Activated CD8-positive, alpha-beta T cell treated with anti-CD3 and anti-CD28 coated beads for 36 hours (primary cell): ENCODE data around the gene NKTR. TPM values are rescaled to one million over a fixed set of nuclear protein-coding genes. Genes with fewer than 3 reads are reported as not detected.
"Not testable (repeated sequence)": the region's sequence is repeated elsewhere in the genome, so short reads cannot be mapped to it uniquely, and the experiment has no call there.

Source experiments
- ATAC-seq: fragments of 200-7000 bp; cut with Tn5 transposase; one replicate; pipeline ENCODE4 v1.10.0; 2021; ENCODE audit warnings: mild to moderate bottlenecking, moderate library complexity
- CTCF ChIA-PET: fragments of 350-600 bp; sonication (Branson Sonifier 250); formaldehyde crosslinking; loops from one replicate; lab custom pipeline; 2021; ENCODE audit warnings: antibody characterized with exemption; lab: Charles Lee
- POLR2A ChIA-PET: fragments of 350-600 bp; sonication (Branson Sonifier 250); formaldehyde crosslinking; loops from one replicate; lab custom pipeline; 2021; ENCODE audit warnings: antibody characterized with exemption; lab: Charles Lee
- DNase-seq: peaks from one replicate; pipeline ENCODE4 v3.0.0-alpha.2; 2020
- H3K27ac Mint-ChIP-seq: one replicate; pipeline ENCODE4 v1.8.0; 2021; ENCODE audit warnings: mild to moderate bottlenecking, mixed read lengths
- H3K27me3 Mint-ChIP-seq: one replicate; pipeline ENCODE4 v1.8.0; 2021; ENCODE audit warnings: mixed read lengths
- H3K36me3 Mint-ChIP-seq: one replicate; pipeline ENCODE4 v1.8.0; 2021; ENCODE audit warnings: low read depth, mixed read lengths
- H3K4me1 Mint-ChIP-seq: one replicate; pipeline ENCODE4 v1.8.0; 2021; ENCODE audit warnings: low read depth, mixed read lengths
- H3K4me3 Mint-ChIP-seq: one replicate; pipeline ENCODE4 v1.8.0; 2021; ENCODE audit warnings: mild to moderate bottlenecking, moderate library complexity, mixed read lengths
- H3K9me3 Mint-ChIP-seq: one replicate; pipeline ENCODE4 v1.8.0; 2021; ENCODE audit warnings: mixed read lengths
- CTCF ChIP-seq: fragments of 200-600 bp; IDR thresholded peaks from one replicate; pipeline ENCODE4 v1.8.0; 2022; ENCODE audit warnings: antibody characterized with exemption, mild to moderate bottlenecking
- intact Hi-C: fragments of 100-400 bp; cut with micrococcal nuclease; formaldehyde crosslinking; loops from one replicate; pipeline ENCODE4 v1.10.0; 2022
- total RNA-seq, 2 experiments: library from RNA; stranded (reverse); gene quantifications; one replicate each; pipeline ENCODE4 v1.2.3, GENCODE V29; 2021

NKTR gene
- total RNA-seq, 2 experiments from 2014 or later = 63.4 to 65.9 TPM

DNA sequence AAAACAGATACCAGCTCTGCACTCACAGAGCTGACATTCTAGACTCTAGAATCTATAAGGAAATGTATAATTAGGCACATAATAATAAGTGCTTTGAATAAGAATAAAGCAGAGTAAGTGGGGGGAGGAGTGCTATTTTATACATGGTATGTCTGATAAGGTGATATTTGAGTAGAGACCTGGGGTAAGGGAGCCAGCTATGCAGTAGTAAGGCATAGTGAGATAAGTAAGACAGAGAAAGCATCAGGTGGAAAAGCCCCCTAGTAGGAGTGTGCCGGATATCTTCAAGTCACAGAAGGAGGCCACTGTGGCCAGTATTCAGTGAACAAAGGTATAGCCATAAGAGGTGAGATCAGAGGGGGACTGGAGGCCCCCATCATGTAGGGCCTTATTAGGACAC lies 6.9 kb upstream of the NKTR start:
- H3K36me3 Mint-ChIP-seq = peaks cover 45% of the 10 kb centered on the region

GRCh38 chr3:42595682-42596081 lies 4.8 kb upstream of the NKTR start:
- ChIA-PET CTCF (interaction anchor here (1.2 kb wide), 1 partner anchor 13 kb away, joined by 5 read pairs; the partner anchor contains the start of gene SEC22C), POLR2A (interaction anchor here (6.0 kb wide), 1 partner anchor 14 kb away, joined by 46 read pairs; the partner anchor contains the start of gene SEC22C)
- Mint-ChIP-seq H3K27ac (no peak overlapping the region), H3K36me3 (peaks cover 44% of the 10 kb centered on the region), H3K4me3 (no peak overlapping the region), H3K4me1 (peaks cover 32% of the 10 kb centered on the region), H3K27me3 (no peaks in the 10 kb centered on the region), H3K9me3 (no peaks in the 10 kb centered on the region)
- intact Hi-C loops = no loop called here
- no peak for DNase-seq
- no peak for ATAC-seq
- no peak for TF ChIP-seq CTCF

More for the DNA sequence above, 6.9 kb upstream of the NKTR start:
- TF ChIP-seq CTCF = no peak
- H3K4me1 Mint-ChIP-seq = peaks cover 36% of the 10 kb centered on the region
- ATAC-seq (no peak), DNase-seq (no peak)
- intact Hi-C loops = no loop called here
- ChIA-PET CTCF (interaction anchor here (1.1 to 1.2 kb wide), 2 partner anchors 12 to 20 kb away, joined by 3 to 4 read pairs; partner anchors contain the start of gene SEC22C), POLR2A (interaction anchor here (0.9 to 6.0 kb wide), 2 partner anchors 12 to 15 kb away, joined by 4 to 46 read pairs; partner anchors contain the start of gene SEC22C)
- peak overlapping the region; percentile 57 for H3K27ac Mint-ChIP-seq
- H3K9me3 Mint-ChIP-seq = no peaks in the 10 kb centered on the region
- no peak overlapping the region for H3K4me3 Mint-ChIP-seq
- no peaks in the 10 kb centered on the region for H3K27me3 Mint-ChIP-seq

GRCh38 chr3:42597098-42597497 lies 3.4 kb upstream of the NKTR start:
- H3K27me3 Mint-ChIP-seq, H3K27ac Mint-ChIP-seq, H3K9me3 Mint-ChIP-seq, ATAC-seq, H3K4me3 Mint-ChIP-seq, DNase-seq, intact Hi-C loops: not testable (repeated sequence)
- POLR2A ChIA-PET = interaction anchor here (1.1 to 2.4 kb wide), 2 partner anchors 12 to 15 kb away, joined by 4 to 11 read pairs; partner anchors contain the start of gene SEC22C
- Mint-ChIP-seq H3K4me1 (peaks cover 32% of the 10 kb centered on the region), H3K36me3 (peaks cover 39% of the 10 kb centered on the region)
- CTCF ChIA-PET = interaction anchor here (0.8 kb wide), 1 partner anchor 17 kb away, joined by 4 read pairs; no protein-coding TSS in a partner anchor

DNA sequence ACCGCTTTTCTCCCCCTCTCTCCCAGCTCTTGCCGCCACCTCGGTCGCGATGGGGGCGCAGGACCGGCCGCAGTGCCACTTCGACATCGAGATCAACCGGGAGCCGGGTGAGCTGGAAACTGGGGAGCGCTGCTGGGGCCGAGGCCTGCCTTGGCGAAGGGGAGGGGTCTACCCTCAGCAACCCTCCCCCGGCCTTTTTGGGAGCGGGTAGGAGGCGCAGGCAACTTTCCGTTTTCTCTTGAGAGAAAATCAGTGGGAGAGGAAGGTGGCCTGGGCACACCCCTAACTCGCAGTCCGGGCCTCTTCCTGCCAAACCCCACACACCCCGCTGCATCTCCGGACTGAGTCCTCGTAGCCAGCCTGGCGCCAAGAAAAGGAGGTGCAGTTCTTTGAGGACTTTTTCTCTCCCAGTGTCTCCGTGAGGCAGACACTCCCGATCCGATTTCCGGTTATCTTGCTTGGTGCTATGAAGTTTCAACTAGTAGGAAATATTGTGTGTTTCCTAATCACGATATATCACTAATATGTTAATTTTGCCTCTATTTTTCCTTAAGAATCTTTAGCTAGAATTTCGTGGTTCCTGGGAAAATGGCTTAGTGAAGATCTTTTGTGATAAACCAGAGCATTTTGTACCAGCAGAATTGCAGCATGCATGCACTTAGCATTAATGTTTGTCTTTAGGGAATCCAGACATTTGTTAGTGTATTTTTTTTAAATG lies 631 bp downstream of the NKTR start:
- no peak for TF ChIP-seq CTCF
- peak overlapping the region; percentile 88 for H3K4me3 Mint-ChIP-seq
- intact Hi-C loops = loop anchor here (5.0 kb wide), 1 partner anchor 36 kb away; no protein-coding TSS in a partner anchor
- ChIA-PET POLR2A (interaction anchor here (0.7 to 4.0 kb wide), 21 partner anchors 8 to 913 kb away, joined by 3 to 43 read pairs (median 4); partner anchors contain the start of genes SEC22C, SS18L2 and VIPR1), CTCF (interaction anchor here (0.8 to 3.5 kb wide), 10 partner anchors 9 to 99 kb away, joined by 3 to 18 read pairs (median 6); partner anchors contain the start of genes SEC22C, SS18L2 and VIPR1)
- H3K36me3 Mint-ChIP-seq = peaks cover 43% of the 10 kb centered on the region
- H3K9me3 Mint-ChIP-seq = peaks cover 6% of the 10 kb centered on the region
- peaks cover 34% of the 10 kb centered on the region for H3K4me1 Mint-ChIP-seq
- peak; percentile 73 for DNase-seq
- H3K27ac Mint-ChIP-seq = peak overlapping the region; percentile 99
- no peaks in the 10 kb centered on the region for H3K27me3 Mint-ChIP-seq
- peak; percentile 20 for ATAC-seq

DNA sequence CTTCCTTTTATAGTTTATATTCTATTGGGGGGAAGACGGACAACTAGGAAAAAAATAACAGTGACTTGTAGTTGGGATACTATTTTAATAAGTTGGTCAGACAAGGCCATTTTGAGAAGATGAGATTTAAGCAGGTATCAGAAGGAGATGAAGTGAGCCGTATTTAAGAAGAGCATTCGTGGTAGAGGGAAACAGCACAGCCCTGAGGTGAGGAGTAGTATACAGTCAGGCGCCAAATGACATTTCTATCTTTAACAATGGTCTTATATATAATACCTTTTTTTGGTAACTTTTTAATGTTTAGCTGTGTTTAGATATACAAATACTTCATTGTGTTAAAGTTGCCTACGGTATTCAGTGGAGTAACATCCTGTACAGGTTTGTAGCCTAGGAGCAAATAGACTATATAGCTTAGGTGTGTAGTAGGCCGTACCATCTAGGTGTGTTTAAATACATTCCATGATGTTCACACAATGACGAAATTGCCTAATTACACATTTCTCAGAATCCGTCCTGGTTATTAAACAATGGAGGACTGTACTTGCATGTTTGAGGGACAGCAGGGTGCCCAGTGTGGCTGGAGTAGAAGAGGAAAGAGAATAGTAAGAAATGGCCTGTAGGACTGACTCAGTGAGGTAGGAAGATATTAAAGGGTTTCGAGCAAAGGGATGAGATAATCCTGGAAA lies 1.6 kb downstream of the NKTR start:
- peak; percentile 26 for DNase-seq
- ChIA-PET POLR2A (interaction anchor here (0.7 to 4.0 kb wide), 12 partner anchors 9 to 912 kb away, joined by 3 to 43 read pairs (median 4); partner anchors contain the start of genes SEC22C and SS18L2), CTCF (interaction anchor here (1.1 to 3.5 kb wide), 9 partner anchors 8 to 59 kb away, joined by 3 to 18 read pairs (median 7); partner anchors contain the start of genes SEC22C and SS18L2)
- H3K9me3 Mint-ChIP-seq = peaks cover 6% of the 10 kb centered on the region
- H3K27ac Mint-ChIP-seq = peak overlapping the region; percentile 99
- ATAC-seq = no peak
- TF ChIP-seq CTCF = peak; percentile 17
- no peaks in the 10 kb centered on the region for H3K27me3 Mint-ChIP-seq
- peaks cover 40% of the 10 kb centered on the region for H3K4me1 Mint-ChIP-seq
- peaks cover 41% of the 10 kb centered on the region for H3K36me3 Mint-ChIP-seq
- intact Hi-C loops = loop anchor here (5.0 kb wide), 1 partner anchor 35 kb away; no protein-coding TSS in a partner anchor
- H3K4me3 Mint-ChIP-seq = peak overlapping the region; percentile 88
